Neural crest cell (in vitro differentiated cells): ENCODE measurements around the gene CEP152. TPM values are rescaled to one million over a fixed set of nuclear protein-coding genes. Genes with fewer than 3 reads are reported as not detected.

Source experiments
- DNase-seq: peaks from one replicate; pipeline ENCODE4 v3.0.0; 2021; ENCODE audit warnings: low read depth, mixed read lengths, low spot score
- H3K27ac Mint-ChIP-seq: one replicate; pipeline ENCODE4 v1.8.0; 2021; ENCODE audit warnings: mild to moderate bottlenecking, mixed read lengths; ENCODE audit not compliant: unreplicated experiment
- H3K27me3 Mint-ChIP-seq: 2 replicates; pipeline ENCODE4 v1.8.0; 2021; ENCODE audit warnings: low read depth, mild to moderate bottlenecking, mixed read lengths
- H3K36me3 Mint-ChIP-seq: 2 replicates; pipeline ENCODE4 v1.8.0; 2021; ENCODE audit warnings: low read depth, mild to moderate bottlenecking, mixed read lengths
- H3K4me1 Mint-ChIP-seq: 2 replicates; pipeline ENCODE4 v1.8.0; 2021; ENCODE audit warnings: mixed read lengths
- H3K4me3 Mint-ChIP-seq: one replicate; pipeline ENCODE4 v1.8.0; 2021; ENCODE audit warnings: mild to moderate bottlenecking, mixed read lengths
- H3K9me3 Mint-ChIP-seq: 2 replicates; pipeline ENCODE4 v1.8.0; 2021; ENCODE audit warnings: mixed read lengths
- CTCF ChIP-seq: fragments of 200-600 bp; sonication (generic); conservative IDR thresholded peaks from 2 replicates; pipeline ENCODE4 v1.5.0; 2021; ENCODE audit warnings: antibody characterized with exemption, mild to moderate bottlenecking
- total RNA-seq: library from RNA; stranded (reverse); gene quantifications from 2 replicates; pipeline ENCODE4 v1.2.1, GENCODE V29; 2021

CEP152 gene
- total RNA-seq, 1 donor from 2014 or later = 17.4 TPM

- peaks cover 4% of the 10 kb centered on the region for H3K9me3 Mint-ChIP-seq
- no peaks in the 10 kb centered on the region for H3K27me3 Mint-ChIP-seq
- H3K4me3 Mint-ChIP-seq = no peak overlapping the region
- no peak overlapping the region for H3K27ac Mint-ChIP-seq
- DNase-seq = no peak
- H3K4me1 Mint-ChIP-seq = peaks cover 4% of the 10 kb centered on the region
- H3K36me3 Mint-ChIP-seq = peaks cover 10% of the 10 kb centered on the region
- TF ChIP-seq CTCF = no peak
Observed at GRCh38 chr15:48834756-48835155, 23.9 kb upstream of the CEP152 start.

DNA sequence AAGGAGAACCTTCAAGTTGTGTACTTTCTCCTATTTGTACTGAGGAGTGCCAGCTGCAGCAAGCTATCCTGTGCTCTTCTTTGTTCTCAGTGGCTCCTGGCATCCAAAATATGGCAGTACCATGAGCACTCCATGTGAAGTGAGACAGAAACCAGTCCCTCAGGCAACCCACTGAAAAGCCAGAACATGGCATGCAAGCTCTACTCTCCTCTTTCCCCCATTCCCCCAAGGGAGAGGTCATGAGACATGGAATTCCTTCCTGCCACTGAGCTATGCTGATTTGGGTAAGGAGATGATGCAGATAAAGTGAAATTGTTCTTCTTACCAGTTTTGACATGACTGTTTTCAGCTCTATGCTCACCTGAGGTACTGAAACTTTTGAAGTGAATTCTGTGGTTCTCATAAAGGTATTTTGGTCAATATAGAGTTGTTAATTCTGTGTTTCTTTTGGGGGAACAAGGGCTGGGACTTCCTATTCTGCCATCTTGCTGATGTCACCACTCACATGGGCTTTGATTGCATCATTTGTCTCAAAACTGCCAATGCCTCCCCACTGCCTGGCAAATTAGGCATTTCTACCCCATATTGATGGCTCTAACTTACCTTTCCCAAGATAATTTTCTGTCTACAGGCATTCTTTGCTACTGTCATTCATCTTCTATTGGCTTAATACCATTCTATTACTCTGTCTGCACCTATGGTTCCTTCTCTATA lies 22.8 kb upstream of the CEP152 start:
- H3K36me3 Mint-ChIP-seq = peaks cover 10% of the 10 kb centered on the region
- peaks cover 4% of the 10 kb centered on the region for H3K9me3 Mint-ChIP-seq
- H3K4me1 Mint-ChIP-seq = peaks cover 4% of the 10 kb centered on the region

GRCh38 chr15:48832648-48833047 lies 21.8 kb upstream of the CEP152 start:
- peaks cover 10% of the 10 kb centered on the region for H3K36me3 Mint-ChIP-seq
- no peak for TF ChIP-seq CTCF
- peaks cover 4% of the 10 kb centered on the region for H3K4me1 Mint-ChIP-seq
- no peak overlapping the region for H3K4me3 Mint-ChIP-seq
- H3K27me3 Mint-ChIP-seq = no peaks in the 10 kb centered on the region
- no peak overlapping the region for H3K27ac Mint-ChIP-seq
- H3K9me3 Mint-ChIP-seq = peaks cover 4% of the 10 kb centered on the region
- DNase-seq = no peak

More for the DNA sequence above, 22.8 kb upstream of the CEP152 start:
- Mint-ChIP-seq H3K4me3 (no peak overlapping the region), H3K27me3 (no peaks in the 10 kb centered on the region), H3K27ac (no peak overlapping the region)
- no peak for DNase-seq
- TF ChIP-seq CTCF = no peak

- H3K27ac Mint-ChIP-seq = no peak overlapping the region
- no peak for TF ChIP-seq CTCF
- no peak overlapping the region for H3K4me3 Mint-ChIP-seq
- no peaks in the 10 kb centered on the region for H3K27me3 Mint-ChIP-seq
- DNase-seq = no peak
- H3K4me1 Mint-ChIP-seq = no peaks in the 10 kb centered on the region
- peaks cover 1% of the 10 kb centered on the region for H3K9me3 Mint-ChIP-seq
- peaks cover 8% of the 10 kb centered on the region for H3K36me3 Mint-ChIP-seq
Observed at GRCh38 chr15:48828906-48829305, 18.0 kb upstream of the CEP152 start.

DNA sequence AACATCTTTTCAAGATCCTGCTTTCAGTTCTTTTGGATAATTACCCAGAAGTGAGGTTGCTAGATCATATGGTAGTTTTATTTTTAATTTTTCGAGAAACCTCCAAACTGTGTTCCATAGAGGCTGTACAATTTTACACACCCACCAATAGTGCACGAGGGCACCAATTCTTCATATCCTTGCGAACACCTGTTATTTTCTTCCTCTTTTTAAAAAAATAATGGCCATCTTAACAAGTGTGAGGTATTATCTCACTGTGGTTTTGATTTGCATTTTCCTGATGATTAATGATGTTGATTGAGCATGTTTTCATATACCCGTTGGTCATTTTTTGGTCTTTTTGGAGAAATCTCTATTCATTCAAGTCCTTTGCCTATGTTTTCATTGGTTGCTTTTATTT lies 17.6 kb upstream of the CEP152 start:
- no peak for TF ChIP-seq CTCF
- Mint-ChIP-seq H3K9me3 (no peaks in the 10 kb centered on the region), H3K27me3 (no peaks in the 10 kb centered on the region), H3K4me1 (no peaks in the 10 kb centered on the region), H3K36me3 (peaks cover 8% of the 10 kb centered on the region), H3K27ac (no peak overlapping the region), H3K4me3 (no peak overlapping the region)
- DNase-seq = no peak
